ENCODE results near the gene TBXAS1. TPM values are rescaled to one million over a fixed set of nuclear protein-coding genes. Genes with fewer than 3 reads are reported as not detected.

TBXAS1 gene
- total RNA-seq, 2 experiments from 2014 or later, result 0.83 to 1.1 TPM

DNA sequence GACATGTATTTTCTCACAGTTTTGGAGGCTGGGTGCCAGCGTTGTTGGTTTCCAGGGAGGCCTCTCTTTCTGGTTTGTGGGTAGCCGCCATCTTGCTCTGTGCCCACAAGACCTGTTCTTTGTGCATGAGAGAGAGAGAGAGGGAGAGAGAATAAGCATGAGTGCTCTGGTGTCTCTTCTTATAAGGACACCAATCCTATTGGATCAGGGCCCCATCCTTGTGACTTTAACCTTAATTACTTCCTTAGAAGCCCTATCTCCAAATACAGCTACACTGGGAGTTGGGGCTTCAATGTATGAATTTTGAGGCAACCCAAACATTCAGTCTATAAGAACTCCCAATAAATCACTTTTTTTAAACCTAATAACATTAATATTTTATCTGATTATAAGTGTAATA lies 119.1 kb downstream of the TBXAS1 start:
- intact Hi-C loops (cut with micrococcal nuclease), result no loop called here
- no peaks in the 10 kb centered on the region for H3K4me1 Mint-ChIP-seq (ENCODE audit: low read depth)

DNA sequence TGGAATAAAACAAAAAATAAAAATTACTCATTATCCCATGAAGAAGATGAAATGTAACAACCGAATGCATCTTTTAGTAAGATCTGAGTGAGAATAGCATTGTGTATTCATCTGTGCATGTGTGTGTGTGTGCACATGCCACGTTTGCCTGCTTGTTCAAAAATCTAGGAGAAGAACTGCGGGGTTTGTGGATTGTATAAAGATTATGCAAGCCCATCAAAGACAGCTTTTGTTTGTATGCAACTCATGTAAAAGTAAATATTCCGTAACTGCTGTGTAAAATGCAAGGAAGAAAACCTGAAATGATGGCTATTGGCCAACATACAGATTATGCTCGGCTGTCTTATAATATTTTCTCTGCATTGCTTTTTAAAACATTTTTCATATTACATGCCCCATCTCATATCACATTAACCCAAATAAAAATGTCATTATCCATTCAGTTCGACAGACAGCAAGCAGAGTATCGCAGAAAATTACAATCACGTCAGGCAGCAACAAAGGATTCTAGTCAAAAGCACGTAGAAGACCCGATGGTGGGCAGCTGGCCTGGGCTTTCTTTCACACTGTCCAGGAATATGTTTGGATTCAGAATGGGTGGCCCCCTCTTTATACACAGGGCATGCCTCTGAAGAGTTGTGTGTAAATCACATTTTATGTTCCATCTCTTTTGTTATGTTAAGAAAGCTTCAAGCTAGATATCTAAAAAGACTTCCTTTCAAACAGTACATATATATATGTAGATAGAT lies 119.7 kb downstream of the TBXAS1 start:
- CTCF ChIA-PET, result no interaction called here
- DNase-seq, result no peak
- intact Hi-C loops (cut with micrococcal nuclease), result no loop called here
- Mint-ChIP-seq H3K27me3 (ENCODE audit: low read depth) (no peaks in the 10 kb centered on the region), H3K9me3 (peaks cover 15% of the 10 kb centered on the region), H3K36me3 (ENCODE audit: low read depth) (no peaks in the 10 kb centered on the region), H3K4me1 (ENCODE audit: low read depth) (no peaks in the 10 kb centered on the region), H3K4me3 (no peak overlapping the region), H3K27ac (no peak overlapping the region)

More for the DNA sequence above, 119.1 kb downstream of the TBXAS1 start:
- Mint-ChIP-seq H3K27me3 (ENCODE audit: low read depth) (no peaks in the 10 kb centered on the region), H3K36me3 (ENCODE audit: low read depth) (no peaks in the 10 kb centered on the region), H3K4me3 (no peak overlapping the region), H3K27ac (no peak overlapping the region), H3K9me3 (peaks cover 15% of the 10 kb centered on the region)
- DNase-seq, result no peak
- CTCF ChIA-PET, result no interaction called here

DNA sequence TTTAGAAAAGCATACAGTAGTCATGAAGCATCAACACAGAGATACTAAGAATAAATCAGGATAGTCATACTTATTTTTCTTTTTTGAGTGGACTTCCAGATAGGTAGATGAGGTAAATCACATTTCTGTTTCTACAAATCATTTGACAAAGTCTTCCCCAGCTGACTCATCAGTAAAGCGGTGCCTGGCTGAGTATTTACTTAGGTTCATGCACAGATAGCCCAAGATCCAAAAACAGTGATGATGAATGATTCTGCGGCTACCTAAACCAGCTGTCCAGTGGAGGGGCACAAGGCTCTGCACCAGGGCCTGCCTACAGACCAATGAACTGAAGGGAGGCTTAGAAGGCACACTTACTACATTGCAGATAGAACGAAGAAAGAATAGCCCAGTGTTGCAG lies 120.6 kb downstream of the TBXAS1 start:
- Mint-ChIP-seq H3K27me3 (ENCODE audit: low read depth) (no peaks in the 10 kb centered on the region), H3K9me3 (peaks cover 15% of the 10 kb centered on the region), H3K4me1 (ENCODE audit: low read depth) (no peaks in the 10 kb centered on the region), H3K36me3 (ENCODE audit: low read depth) (no peaks in the 10 kb centered on the region), H3K4me3 (no peak overlapping the region), H3K27ac (no peak overlapping the region)
- CTCF ChIA-PET, result no interaction called here
- intact Hi-C loops (cut with micrococcal nuclease), result no loop called here
- no peak for DNase-seq

DNA sequence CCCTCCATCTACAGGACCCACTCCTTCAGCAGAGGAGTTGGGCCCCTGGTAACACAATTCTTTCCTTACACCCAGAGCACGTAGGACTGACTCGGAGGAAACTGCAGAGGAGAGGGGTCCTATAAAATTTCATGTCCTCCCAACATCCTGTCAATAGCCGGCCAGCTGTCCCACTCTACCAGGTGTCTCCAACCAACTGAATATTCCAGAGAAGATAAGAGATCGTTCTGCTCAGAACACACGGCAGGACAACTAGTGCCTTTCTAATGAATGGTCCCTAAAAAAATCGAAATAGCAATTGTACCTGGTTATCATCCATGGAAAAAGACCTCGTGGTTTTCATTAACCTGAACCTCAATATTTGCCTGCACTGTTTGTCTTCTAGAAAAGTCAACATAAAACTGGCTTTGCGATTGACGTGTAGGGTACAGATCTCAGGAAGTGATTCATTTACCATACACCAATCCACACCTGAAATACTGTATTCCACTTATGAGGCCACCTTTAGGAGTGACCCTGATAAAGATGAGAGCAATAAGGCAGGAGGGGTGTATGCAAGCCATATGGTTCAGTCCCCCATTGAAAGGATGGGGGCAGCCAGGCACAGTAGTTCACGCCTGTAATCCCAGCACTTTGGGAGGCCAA lies 121.9 kb downstream of the TBXAS1 start:
- Mint-ChIP-seq H3K27me3 (ENCODE audit: low read depth) (no peaks in the 10 kb centered on the region), H3K4me3 (no peak overlapping the region), H3K27ac (no peak overlapping the region), H3K9me3 (peaks cover 6% of the 10 kb centered on the region), H3K4me1 (ENCODE audit: low read depth) (no peaks in the 10 kb centered on the region), H3K36me3 (ENCODE audit: low read depth) (no peaks in the 10 kb centered on the region)
- intact Hi-C loops (cut with micrococcal nuclease), result no loop called here
- CTCF ChIA-PET, result no interaction called here
- no peak for DNase-seq

DNA sequence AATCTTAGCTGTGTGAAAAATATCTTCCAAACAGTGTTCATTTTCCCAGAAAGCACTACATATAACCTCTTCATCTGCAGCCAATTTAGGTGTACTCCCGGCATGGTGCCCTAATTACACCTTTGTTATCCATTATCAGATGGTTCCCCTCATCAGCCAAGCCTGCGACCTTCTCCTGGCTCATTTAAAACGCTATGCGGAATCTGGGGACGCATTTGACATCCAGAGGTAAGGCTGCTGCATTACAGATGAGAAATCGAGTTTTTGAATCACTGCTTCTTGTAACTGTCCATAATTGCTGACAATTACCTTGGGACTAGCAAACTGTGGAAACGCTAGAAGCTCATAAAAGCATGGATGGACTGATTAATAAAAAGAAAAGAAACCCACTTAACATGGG lies 124.2 kb downstream of the TBXAS1 start:
- CTCF ChIA-PET, result no interaction called here
- Mint-ChIP-seq H3K27ac (no peak overlapping the region), H3K9me3 (no peaks in the 10 kb centered on the region), H3K36me3 (ENCODE audit: low read depth) (no peaks in the 10 kb centered on the region), H3K27me3 (ENCODE audit: low read depth) (no peaks in the 10 kb centered on the region), H3K4me1 (ENCODE audit: low read depth) (no peaks in the 10 kb centered on the region), H3K4me3 (no peak overlapping the region)
- no peak for DNase-seq
- intact Hi-C loops (cut with micrococcal nuclease), result no loop called here

DNA sequence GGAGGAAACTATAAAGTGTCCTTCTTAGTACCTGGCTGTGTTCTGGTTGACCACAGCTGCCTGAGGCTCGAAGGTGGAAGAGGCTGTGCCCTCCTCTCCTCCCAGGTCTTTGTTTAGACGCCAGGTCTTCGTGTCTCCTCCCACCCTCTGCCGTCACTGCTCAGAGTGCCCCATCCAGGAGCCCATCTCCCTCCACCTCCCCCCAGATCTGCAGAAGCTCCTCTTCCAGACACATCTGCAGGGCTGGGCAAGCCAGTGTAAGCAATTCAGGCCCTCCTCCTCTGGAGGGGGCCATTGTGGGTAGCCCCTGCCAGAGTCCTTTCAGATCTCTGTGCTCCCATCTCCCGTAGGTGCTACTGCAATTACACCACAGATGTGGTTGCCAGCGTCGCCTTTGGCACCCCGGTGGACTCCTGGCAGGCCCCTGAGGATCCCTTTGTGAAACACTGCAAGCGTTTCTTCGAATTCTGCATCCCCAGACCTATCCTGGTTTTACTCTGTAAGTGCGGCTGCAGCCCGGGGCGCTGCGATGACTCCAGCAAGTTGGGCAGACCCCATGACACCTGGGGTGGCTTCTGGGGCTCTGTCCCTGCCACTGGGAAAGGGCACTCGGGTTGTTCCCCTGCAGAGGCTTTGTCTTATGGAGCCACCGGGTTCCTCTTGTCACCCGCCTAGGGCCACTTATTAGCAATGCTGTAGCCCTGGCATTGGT lies 126.2 kb downstream of the TBXAS1 start:
- Mint-ChIP-seq H3K27me3 (ENCODE audit: low read depth) (no peaks in the 10 kb centered on the region), H3K9me3 (no peaks in the 10 kb centered on the region), H3K4me3 (no peak overlapping the region), H3K36me3 (ENCODE audit: low read depth) (no peaks in the 10 kb centered on the region), H3K27ac (no peak overlapping the region), H3K4me1 (ENCODE audit: low read depth) (no peaks in the 10 kb centered on the region)
- intact Hi-C loops (cut with micrococcal nuclease), result no loop called here
- DNase-seq, result no peak
- CTCF ChIA-PET, result no interaction called here

DNA sequence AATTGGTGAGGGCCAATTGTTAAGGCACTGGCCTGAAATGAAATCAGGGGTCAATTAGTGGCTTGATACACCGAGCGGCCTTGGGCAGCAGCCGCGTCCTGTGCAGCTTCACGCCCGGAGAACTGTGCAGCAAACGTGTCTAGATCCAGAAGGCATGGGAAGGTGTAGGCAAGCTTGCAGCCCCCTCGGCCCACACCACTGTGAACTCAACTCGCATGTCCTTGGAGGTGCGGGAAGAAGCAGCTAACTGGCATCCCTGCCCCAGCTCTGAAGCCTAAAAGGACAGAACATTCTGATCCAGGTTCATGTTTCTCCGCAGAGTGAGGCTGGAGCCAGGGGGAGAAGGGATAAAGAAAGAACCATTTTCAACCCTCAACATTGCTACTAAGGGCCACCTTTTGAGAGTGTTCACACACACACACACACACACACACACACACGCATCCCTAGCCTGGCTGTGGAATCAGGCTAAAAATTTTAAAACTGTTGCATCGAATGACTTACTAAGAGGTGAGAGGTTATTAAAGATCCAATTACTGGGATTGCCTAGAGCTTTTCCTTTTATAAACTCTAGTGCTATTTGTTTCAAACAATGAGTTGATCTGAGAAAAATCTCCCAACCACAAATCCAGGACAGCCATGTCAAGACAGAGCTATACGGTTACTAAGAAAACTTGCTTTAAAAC lies 129.7 kb downstream of the TBXAS1 start:
- H3K9me3 Mint-ChIP-seq, result no peaks in the 10 kb centered on the region
- H3K27ac Mint-ChIP-seq, result no peak overlapping the region
- no peaks in the 10 kb centered on the region for H3K36me3 Mint-ChIP-seq (ENCODE audit: low read depth)
- intact Hi-C loops (cut with micrococcal nuclease), result no loop called here
- no peaks in the 10 kb centered on the region for H3K4me1 Mint-ChIP-seq (ENCODE audit: low read depth)
- CTCF ChIA-PET, result interaction anchor here (0.7 kb wide), 1 partner anchor 124 kb away, joined by 3 read pairs; no protein-coding TSS in a partner anchor
- H3K4me3 Mint-ChIP-seq, result no peak overlapping the region
- no peaks in the 10 kb centered on the region for H3K27me3 Mint-ChIP-seq (ENCODE audit: low read depth)
- DNase-seq, result no peak

DNA sequence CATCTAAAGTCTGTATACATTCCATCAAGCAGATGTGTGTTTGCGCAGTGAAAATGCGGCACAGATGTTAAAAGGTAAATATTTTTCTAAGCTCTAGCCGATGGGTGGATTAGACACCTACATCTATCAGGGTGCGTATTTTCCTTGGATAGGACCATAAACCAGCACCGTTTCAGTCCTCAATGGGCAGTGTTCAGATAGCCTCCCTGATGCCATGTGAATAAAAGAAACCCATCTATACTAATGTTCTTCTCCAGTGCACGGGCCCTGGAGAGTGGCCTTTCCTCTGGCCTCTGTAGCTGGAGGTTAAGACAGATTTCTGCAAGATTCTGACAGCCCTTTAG lies 130.2 kb downstream of the TBXAS1 start:
- intact Hi-C loops (cut with micrococcal nuclease), result no loop called here
- H3K27me3 Mint-ChIP-seq (ENCODE audit: low read depth), result no peaks in the 10 kb centered on the region
- H3K9me3 Mint-ChIP-seq, result no peaks in the 10 kb centered on the region
- CTCF ChIA-PET, result interaction anchor here (0.7 kb wide), 1 partner anchor 124 kb away, joined by 3 read pairs; no protein-coding TSS in a partner anchor
- H3K4me3 Mint-ChIP-seq, result no peak overlapping the region
- no peaks in the 10 kb centered on the region for H3K4me1 Mint-ChIP-seq (ENCODE audit: low read depth)
- no peak overlapping the region for H3K27ac Mint-ChIP-seq
- H3K36me3 Mint-ChIP-seq (ENCODE audit: low read depth), result no peaks in the 10 kb centered on the region
- no peak for DNase-seq

DNA sequence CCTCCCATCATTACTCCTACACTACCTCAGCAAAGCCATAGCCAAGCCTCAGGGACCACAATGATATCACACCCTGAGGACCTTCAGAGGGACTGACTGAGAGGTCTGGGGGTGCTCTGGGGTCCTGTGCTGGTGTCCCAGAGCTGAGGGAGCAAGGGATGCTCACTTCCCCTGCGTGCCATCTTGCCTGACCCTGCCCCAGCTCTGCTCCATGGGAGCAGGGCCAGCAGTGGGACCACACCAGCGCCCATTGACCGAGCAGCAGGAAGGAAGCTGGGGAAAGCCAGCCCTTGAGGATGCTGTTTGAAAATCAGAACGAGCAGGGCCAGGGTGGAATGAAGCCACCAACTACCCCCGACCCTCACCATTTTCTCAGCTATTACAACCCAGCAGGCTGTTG lies 130.7 kb downstream of the TBXAS1 start:
- DNase-seq, result no peak
- no peaks in the 10 kb centered on the region for H3K4me1 Mint-ChIP-seq (ENCODE audit: low read depth)
- intact Hi-C loops (cut with micrococcal nuclease), result no loop called here
- no peak overlapping the region for H3K27ac Mint-ChIP-seq
- CTCF ChIA-PET, result no interaction called here
- no peak overlapping the region for H3K4me3 Mint-ChIP-seq
- no peaks in the 10 kb centered on the region for H3K9me3 Mint-ChIP-seq
- H3K36me3 Mint-ChIP-seq (ENCODE audit: low read depth), result no peaks in the 10 kb centered on the region
- no peaks in the 10 kb centered on the region for H3K27me3 Mint-ChIP-seq (ENCODE audit: low read depth)

DNA sequence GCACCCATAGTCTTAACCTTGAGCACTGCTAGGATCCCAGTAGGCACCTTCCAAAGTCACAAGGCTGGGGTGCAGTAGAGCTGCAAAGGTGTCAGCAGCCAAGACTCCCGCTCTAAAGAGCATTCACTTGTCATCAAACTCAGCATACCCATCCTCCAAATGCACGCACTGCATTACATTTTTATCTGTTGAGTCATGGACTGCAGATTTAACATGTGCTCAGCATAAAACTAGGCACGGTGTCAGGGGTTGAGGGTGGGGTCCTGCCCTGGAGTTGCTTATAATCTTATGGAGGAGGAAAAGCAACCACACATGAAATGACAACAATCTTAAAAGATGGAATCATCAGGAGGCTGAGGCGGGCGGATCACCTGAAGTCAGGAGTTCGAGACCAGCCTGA lies 131.1 kb downstream of the TBXAS1 start:
- DNase-seq, result no peak
- H3K27ac Mint-ChIP-seq, result no peak overlapping the region
- H3K4me1 Mint-ChIP-seq (ENCODE audit: low read depth), result no peaks in the 10 kb centered on the region
- H3K9me3 Mint-ChIP-seq, result no peaks in the 10 kb centered on the region
- no peaks in the 10 kb centered on the region for H3K27me3 Mint-ChIP-seq (ENCODE audit: low read depth)
- CTCF ChIA-PET, result no interaction called here
- no peaks in the 10 kb centered on the region for H3K36me3 Mint-ChIP-seq (ENCODE audit: low read depth)
- no peak overlapping the region for H3K4me3 Mint-ChIP-seq
- intact Hi-C loops (cut with micrococcal nuclease), result no loop called here

DNA sequence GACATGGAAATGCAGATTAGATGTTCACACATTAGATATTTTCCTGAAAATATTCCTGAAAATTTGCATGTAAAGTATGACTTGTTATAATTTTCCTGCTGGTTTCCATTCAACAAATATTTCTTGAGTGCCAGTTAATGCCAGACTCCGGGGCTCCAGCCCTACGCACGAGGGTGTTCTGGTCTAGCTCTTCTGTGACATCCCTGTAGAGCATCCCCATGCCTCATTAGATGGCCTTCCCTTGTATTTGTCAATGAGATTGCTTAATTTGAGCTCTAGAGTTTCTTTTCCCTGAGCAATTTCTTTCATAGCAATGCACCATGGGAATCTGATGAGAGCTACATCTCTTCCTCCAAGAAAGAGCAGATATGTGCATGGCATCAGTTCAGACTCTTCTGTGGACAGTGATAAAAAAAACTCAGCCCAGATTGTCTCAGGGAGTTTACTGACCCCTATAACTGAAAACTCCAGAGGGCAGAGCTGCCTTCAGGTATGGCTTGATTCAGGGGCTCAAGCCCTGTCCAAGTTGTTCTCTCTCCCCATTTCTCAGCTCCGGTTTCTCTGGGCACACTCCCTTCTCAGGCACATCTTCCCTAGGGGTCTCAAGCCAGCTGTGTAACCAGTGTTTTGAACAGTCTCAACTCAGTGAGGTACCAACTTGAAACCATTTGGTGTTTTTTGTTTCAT lies 137.0 kb downstream of the TBXAS1 start:
- no peaks in the 10 kb centered on the region for H3K36me3 Mint-ChIP-seq (ENCODE audit: low read depth)
- H3K9me3 Mint-ChIP-seq, result no peaks in the 10 kb centered on the region
- no peaks in the 10 kb centered on the region for H3K27me3 Mint-ChIP-seq (ENCODE audit: low read depth)
- intact Hi-C loops (cut with micrococcal nuclease), result no loop called here
- no peak overlapping the region for H3K27ac Mint-ChIP-seq
- H3K4me3 Mint-ChIP-seq, result no peak overlapping the region
- H3K4me1 Mint-ChIP-seq (ENCODE audit: low read depth), result no peaks in the 10 kb centered on the region
- no peak for DNase-seq
- CTCF ChIA-PET, result interaction anchor here (0.7 kb wide), 1 partner anchor 61 kb away, joined by 3 read pairs; no protein-coding TSS in a partner anchor

DNA sequence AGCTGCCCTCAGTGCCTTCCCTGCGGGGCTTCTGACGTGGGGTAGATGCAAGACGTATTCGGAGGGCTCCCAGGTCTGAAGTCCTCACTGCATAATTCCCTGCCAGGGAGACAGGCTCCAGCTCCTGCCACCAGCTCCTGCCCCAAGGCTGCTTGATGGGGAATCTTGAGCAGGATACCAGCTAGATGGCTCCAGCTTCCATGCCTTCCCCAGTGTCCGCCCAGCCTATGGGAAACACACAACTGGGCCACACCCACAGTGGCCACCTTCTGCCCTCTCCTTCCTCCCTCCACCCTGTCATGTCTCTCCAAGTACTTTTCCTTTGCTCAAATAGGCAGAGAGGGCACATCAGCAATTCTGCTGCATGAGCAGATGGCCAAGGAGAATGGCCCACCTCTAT lies 137.9 kb downstream of the TBXAS1 start:
- Mint-ChIP-seq H3K4me3 (no peak overlapping the region), H3K36me3 (ENCODE audit: low read depth) (no peaks in the 10 kb centered on the region), H3K4me1 (ENCODE audit: low read depth) (no peaks in the 10 kb centered on the region), H3K27ac (no peak overlapping the region), H3K27me3 (ENCODE audit: low read depth) (no peaks in the 10 kb centered on the region), H3K9me3 (no peaks in the 10 kb centered on the region)
- intact Hi-C loops (cut with micrococcal nuclease), result no loop called here
- CTCF ChIA-PET, result no interaction called here
- no peak for DNase-seq
